H9 (cell line): ENCODE data around the gene ATG2B. TPM values are rescaled to one million over a fixed set of nuclear protein-coding genes. Genes with fewer than 3 reads are reported as not detected.
A peak's percentile ranks its signal among the peaks of the same experiment; 100 is the strongest.

Experiments
- DNase-seq: peaks from one replicate; pipeline ENCODE4 v3.0.0-alpha.2; 2017
- H2AFZ ChIP-seq: one replicate; pipeline ENCODE4 v1.6.1; 2013; ENCODE audit warnings: mild to moderate bottlenecking, low read length, control low read depth, moderate library complexity
- H2AK5ac ChIP-seq: 2 replicates; pipeline ENCODE4 v1.6.1; 2013; ENCODE audit warnings: low read length, control low read depth, mixed read lengths; ENCODE audit not compliant: insufficient read length
- H2BK120ac ChIP-seq: one replicate; pipeline ENCODE4 v1.6.1; 2013; ENCODE audit warnings: low read depth, mild to moderate bottlenecking, low read length, control low read depth, inconsistent platforms; ENCODE audit not compliant: poor library complexity, severe bottlenecking
- H2BK12ac ChIP-seq: 2 replicates; pipeline ENCODE4 v1.6.1; 2013; ENCODE audit warnings: low read length, control low read depth, mixed read lengths, low read depth; ENCODE audit not compliant: insufficient read length
- H2BK15ac ChIP-seq: 2 replicates; pipeline ENCODE4 v1.6.1; 2013; ENCODE audit warnings: low read depth, low read length, control low read depth
- H2BK20ac ChIP-seq: one replicate; pipeline ENCODE4 v1.6.1; 2013; ENCODE audit warnings: low read depth, mild to moderate bottlenecking, low read length, control low read depth, inconsistent platforms; ENCODE audit not compliant: poor library complexity, severe bottlenecking
- H2BK5ac ChIP-seq: 2 replicates; pipeline ENCODE4 v1.6.1; 2013; ENCODE audit warnings: low read length, control low read depth, mixed read lengths; ENCODE audit not compliant: insufficient read length
- H3K14ac ChIP-seq: 2 replicates; pipeline ENCODE4 v1.6.1; 2013; ENCODE audit warnings: low read length, control low read depth; ENCODE audit not compliant: insufficient read depth
- H3K18ac ChIP-seq: 2 replicates; pipeline ENCODE4 v1.6.1; 2013; ENCODE audit warnings: low read depth, mild to moderate bottlenecking, mixed read lengths, low read length, control low read depth; ENCODE audit not compliant: insufficient read length
- H3K23ac ChIP-seq: 2 replicates; pipeline ENCODE4 v1.6.1; 2013; ENCODE audit warnings: low read length, control low read depth, mixed read lengths, low read depth; ENCODE audit not compliant: insufficient read length
- H3K23me2 ChIP-seq: 2 replicates; pipeline ENCODE4 v1.6.1; 2013; ENCODE audit warnings: low read depth, mild to moderate bottlenecking, mixed read lengths, low read length, control low read depth; ENCODE audit not compliant: insufficient read length, poor library complexity, severe bottlenecking
- H3K27ac ChIP-seq: 2 replicates; pipeline ENCODE4 v1.5.1; 2013; ENCODE audit warnings: low read length, control low read depth, mixed read lengths, low read depth; ENCODE audit not compliant: insufficient read length
- H3K27me3 ChIP-seq: 2 replicates; pipeline ENCODE4 v1.6.1; 2013; ENCODE audit warnings: low read length, control low read depth, inconsistent platforms; ENCODE audit not compliant: insufficient read depth
- H3K4ac ChIP-seq: 2 replicates; pipeline ENCODE4 v1.6.1; 2013; ENCODE audit warnings: low read depth, mild to moderate bottlenecking, control low read depth, inconsistent platforms, low read length, moderate library complexity
- H3K4me1 ChIP-seq: 2 replicates; pipeline ENCODE4 v1.6.1; 2013; ENCODE audit warnings: low read length, control low read depth, inconsistent platforms; ENCODE audit not compliant: insufficient read depth
- H3K4me2 ChIP-seq: 2 replicates; pipeline ENCODE4 v1.6.1; 2013; ENCODE audit warnings: low read length, control low read depth, mixed read lengths; ENCODE audit not compliant: insufficient read length, insufficient read depth
- H3K56ac ChIP-seq: 2 replicates; pipeline ENCODE4 v1.6.1; 2013; ENCODE audit warnings: low read depth, mild to moderate bottlenecking, mixed read lengths, low read length, control low read depth; ENCODE audit not compliant: insufficient read length
- H3K79me1 ChIP-seq: 2 replicates; pipeline ENCODE4 v1.6.1; 2013; ENCODE audit warnings: low read depth, mild to moderate bottlenecking, moderate library complexity, low read length, control low read depth, inconsistent platforms; ENCODE audit not compliant: insufficient read depth, poor library complexity, severe bottlenecking
- H3K79me2 ChIP-seq: 2 replicates; pipeline ENCODE4 v1.6.1; 2013; ENCODE audit warnings: low read length, control low read depth, inconsistent platforms; ENCODE audit not compliant: insufficient read depth
- H3K9ac ChIP-seq: 2 replicates; pipeline ENCODE4 v1.6.1; 2013; ENCODE audit warnings: low read length, control low read depth, mixed read lengths; ENCODE audit not compliant: insufficient read length; ENCODE audit errors: extremely low read depth
- H3K9me3 ChIP-seq: one replicate; pipeline ENCODE4 v1.6.1; 2013; ENCODE audit warnings: low read depth, low read length, inconsistent platforms; ENCODE audit not compliant: control insufficient read depth
- H3T11ph ChIP-seq: one replicate; pipeline ENCODE4 v1.6.1; 2013; ENCODE audit warnings: mild to moderate bottlenecking, low read length, control low read depth, inconsistent platforms
- H4K20me1 ChIP-seq: one replicate; pipeline ENCODE4 v1.6.1; 2013; ENCODE audit not compliant: control insufficient read depth, insufficient read length, insufficient read depth
- H4K5ac ChIP-seq: 2 replicates; pipeline ENCODE4 v1.6.1; 2013; ENCODE audit warnings: low read depth, mild to moderate bottlenecking, mixed read lengths, low read length, control low read depth; ENCODE audit not compliant: insufficient read length
- H4K8ac ChIP-seq: replicated peaks from 2 replicates; pipeline ENCODE4 v1.6.1; 2013; ENCODE audit warnings: low read length, control low read depth, mixed read lengths, low read depth; ENCODE audit not compliant: insufficient read length
- H4K91ac ChIP-seq: 2 replicates; pipeline ENCODE4 v1.6.1; 2013; ENCODE audit warnings: low read depth, mild to moderate bottlenecking, moderate library complexity, mixed read lengths, low read length, control low read depth; ENCODE audit not compliant: insufficient read length
- H3K27ac Mint-ChIP-seq, 3 experiments: 2 replicates in 2 of 3; 3 replicates in 1 of 3; pipeline ENCODE4 v1.8.0; 2020 to 2021; ENCODE audit warnings: mixed read lengths in 3 of 3, mild to moderate bottlenecking in 1 of 3, moderate library complexity in 1 of 3
- H3K27me3 Mint-ChIP-seq: 2 replicates; pipeline ENCODE4 v1.8.0; 2021; ENCODE audit warnings: low read depth, mild to moderate bottlenecking, moderate library complexity, mixed read lengths
- H3K36me3 Mint-ChIP-seq, 3 experiments: 2 replicates in 2 of 3; 3 replicates in 1 of 3; pipeline ENCODE4 v1.8.0; 2020 to 2021; ENCODE audit warnings: low read depth in 3 of 3, mixed read lengths in 3 of 3; ENCODE audit not compliant: insufficient read depth in 1 of 3
- H3K4me1 Mint-ChIP-seq, 2 experiments: 2 replicates each; pipeline ENCODE4 v1.8.0; 2020; ENCODE audit warnings: mixed read lengths in 2 of 2
- H3K4me3 Mint-ChIP-seq, 2 experiments: 2 replicates in 1 of 2; 3 replicates in 1 of 2; pipeline ENCODE4 v1.8.0; 2020 to 2021; ENCODE audit warnings: mild to moderate bottlenecking in 2 of 2, mixed read lengths in 2 of 2, moderate library complexity in 1 of 2
- H3K9me3 Mint-ChIP-seq, 2 experiments: 2 replicates in 1 of 2; 3 replicates in 1 of 2; pipeline ENCODE4 v1.8.0; 2020; ENCODE audit warnings: mild to moderate bottlenecking in 2 of 2, mixed read lengths in 2 of 2, moderate library complexity in 1 of 2
- WGBS: extraction: QIAGEN DNeasy Blood & Tissue Kit; methylation state at CpG from one replicate; pipeline ENCODE4 v1.1.7; 2013; ENCODE audit warnings: missing lambda C conversion rate, low lambda C conversion rate, mixed read lengths; ENCODE audit not compliant: insufficient read length; ENCODE audit errors: extremely low coverage; 5-methylcytosine and 5-hydroxymethylcytosine counted together
- total RNA-seq: library from RNA; stranded (reverse); gene quantifications from 2 replicates; pipeline ENCODE4 v1.2.1, GENCODE V29; 2021
- TF ChIP-seq, protein P1 (sequence below): fragments of 200-600 bp; sonication (generic); conservative IDR thresholded peaks from 3 replicates; pipeline ENCODE4 v1.8.0; 2021; ENCODE audit warnings: antibody characterized with exemption, mild to moderate bottlenecking

The ATG2B gene
- total RNA-seq, 1 experiment from 2014 or later = 12.6 TPM

DNA sequence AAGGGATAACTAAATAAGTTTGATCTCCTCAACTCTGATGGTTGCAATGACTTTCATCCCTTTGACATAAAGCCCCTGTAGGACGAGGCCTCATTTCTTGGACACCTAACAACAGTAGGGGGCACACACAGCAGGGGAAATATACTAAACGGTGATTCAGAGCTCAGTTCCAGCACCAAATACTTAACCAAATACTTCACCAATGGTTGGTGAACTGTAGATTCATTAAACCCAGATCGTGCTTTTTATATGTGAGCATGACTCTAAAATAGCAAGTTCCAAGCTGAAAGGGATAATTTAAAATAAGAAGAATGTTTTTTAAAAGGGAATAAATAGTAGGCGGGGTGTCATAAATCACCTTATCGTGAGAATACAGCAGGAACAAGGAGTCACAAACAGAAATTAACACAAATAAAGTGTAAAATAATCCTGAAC is 53.2 kb downstream of the ATG2B start:
- Mint-ChIP-seq H3K4me1 (peaks cover 8 to 9% of the 10 kb centered on the region in 2 experiments), H3K27ac (peak overlapping the region in 1 of 3 experiments; percentile 32; a peak in 1 of 7 replicates), H3K4me3 (no peak overlapping the region), H3K9me3 (no peaks in the 10 kb centered on the region), H3K36me3 (peaks cover 2 to 29% (median 28%) of the 10 kb centered on the region in 3 experiments; a peak in 5 of 7 replicates), H3K27me3 (no peaks in the 10 kb centered on the region)
- H3T11ph ChIP-seq = no peak overlapping the region
- no peak overlapping the region for H2BK5ac ChIP-seq
- H4K8ac ChIP-seq = no peak overlapping the region
- H3K27ac ChIP-seq = no peak overlapping the region
- H3K9me3 ChIP-seq = no peaks in the 10 kb centered on the region
- no peak overlapping the region for H3K4ac ChIP-seq
- no peak overlapping the region for H2BK12ac ChIP-seq
- H3K79me2 ChIP-seq = no peaks in the 10 kb centered on the region
- no peak overlapping the region for H3K14ac ChIP-seq
- no peak overlapping the region for H2BK120ac ChIP-seq
- H3K4me1 ChIP-seq = no peaks in the 10 kb centered on the region
- no peak overlapping the region for H2AFZ ChIP-seq
- no peak overlapping the region for H3K18ac ChIP-seq
- H3K56ac ChIP-seq = no peak overlapping the region
- DNase-seq = no peak
- H2BK20ac ChIP-seq = no peak overlapping the region
- no peak overlapping the region for H3K4me2 ChIP-seq
- no peak overlapping the region for H3K23ac ChIP-seq
- TF ChIP-seq, protein P1, sequence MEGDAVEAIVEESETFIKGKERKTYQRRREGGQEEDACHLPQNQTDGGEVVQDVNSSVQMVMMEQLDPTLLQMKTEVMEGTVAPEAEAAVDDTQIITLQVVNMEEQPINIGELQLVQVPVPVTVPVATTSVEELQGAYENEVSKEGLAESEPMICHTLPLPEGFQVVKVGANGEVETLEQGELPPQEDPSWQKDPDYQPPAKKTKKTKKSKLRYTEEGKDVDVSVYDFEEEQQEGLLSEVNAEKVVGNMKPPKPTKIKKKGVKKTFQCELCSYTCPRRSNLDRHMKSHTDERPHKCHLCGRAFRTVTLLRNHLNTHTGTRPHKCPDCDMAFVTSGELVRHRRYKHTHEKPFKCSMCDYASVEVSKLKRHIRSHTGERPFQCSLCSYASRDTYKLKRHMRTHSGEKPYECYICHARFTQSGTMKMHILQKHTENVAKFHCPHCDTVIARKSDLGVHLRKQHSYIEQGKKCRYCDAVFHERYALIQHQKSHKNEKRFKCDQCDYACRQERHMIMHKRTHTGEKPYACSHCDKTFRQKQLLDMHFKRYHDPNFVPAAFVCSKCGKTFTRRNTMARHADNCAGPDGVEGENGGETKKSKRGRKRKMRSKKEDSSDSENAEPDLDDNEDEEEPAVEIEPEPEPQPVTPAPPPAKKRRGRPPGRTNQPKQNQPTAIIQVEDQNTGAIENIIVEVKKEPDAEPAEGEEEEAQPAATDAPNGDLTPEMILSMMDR = no peak
- no peaks in the 10 kb centered on the region for H3K27me3 ChIP-seq
- H4K91ac ChIP-seq = no peak overlapping the region
- H4K5ac ChIP-seq = no peak overlapping the region
- H2BK15ac ChIP-seq = no peak overlapping the region
- H3K23me2 ChIP-seq = no peaks in the 10 kb centered on the region
- WGBS = 100% methylated on average over 1 of the region's 5 CpGs
- H4K20me1 ChIP-seq = no peaks in the 10 kb centered on the region
- H3K79me1 ChIP-seq = no peaks in the 10 kb centered on the region
- no peak overlapping the region for H2AK5ac ChIP-seq
- no peak overlapping the region for H3K9ac ChIP-seq
